Fibroblast of skin of abdomen (primary cell): ENCODE measurements around the gene PKIG.

Experiments
- DNase-seq: peaks from one replicate; pipeline ENCODE4 v3.0.0-alpha.2; 2013

Gene PKIG

DNA sequence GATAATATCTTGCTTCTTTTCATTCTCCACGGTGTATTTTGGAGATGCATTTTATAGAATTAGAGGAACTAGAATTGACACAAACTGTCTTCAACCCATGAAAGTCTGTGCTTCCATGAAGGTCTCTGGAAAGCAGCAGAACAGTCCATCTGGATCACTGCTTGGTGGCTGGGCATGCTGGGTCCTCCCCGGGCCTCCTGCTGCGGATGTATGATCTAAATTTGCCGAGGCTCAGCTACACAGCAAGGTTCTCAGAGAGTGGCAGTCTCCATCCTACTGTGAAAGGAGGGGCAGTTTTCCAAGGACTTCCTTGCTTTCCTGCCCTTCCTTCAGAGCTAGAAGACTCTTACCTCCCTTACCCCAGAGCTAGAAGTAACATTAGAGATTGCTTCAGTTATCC lies 15.1 kb downstream of the PKIG start:
- no peak for DNase-seq

DNA sequence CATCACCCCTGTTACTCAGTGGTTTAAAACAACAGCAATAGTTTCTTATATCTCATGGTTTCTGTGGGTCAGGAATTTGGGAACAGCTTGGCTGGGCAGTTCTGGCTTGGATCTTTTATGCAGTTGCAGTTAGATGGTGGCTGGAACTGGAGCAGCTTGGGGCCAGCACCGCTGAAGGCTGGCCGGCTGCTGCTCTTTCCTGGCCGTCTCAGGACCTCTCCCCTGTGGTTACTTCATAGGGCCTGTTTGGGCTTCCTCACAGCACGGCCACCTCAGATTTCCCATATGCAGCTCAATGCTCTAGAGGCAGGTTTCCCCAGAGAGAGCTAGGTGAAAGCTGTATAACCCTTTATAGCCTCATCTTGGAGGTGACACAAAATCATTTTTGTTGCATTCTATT lies 15.6 kb downstream of the PKIG start:
- no peak for DNase-seq

DNA sequence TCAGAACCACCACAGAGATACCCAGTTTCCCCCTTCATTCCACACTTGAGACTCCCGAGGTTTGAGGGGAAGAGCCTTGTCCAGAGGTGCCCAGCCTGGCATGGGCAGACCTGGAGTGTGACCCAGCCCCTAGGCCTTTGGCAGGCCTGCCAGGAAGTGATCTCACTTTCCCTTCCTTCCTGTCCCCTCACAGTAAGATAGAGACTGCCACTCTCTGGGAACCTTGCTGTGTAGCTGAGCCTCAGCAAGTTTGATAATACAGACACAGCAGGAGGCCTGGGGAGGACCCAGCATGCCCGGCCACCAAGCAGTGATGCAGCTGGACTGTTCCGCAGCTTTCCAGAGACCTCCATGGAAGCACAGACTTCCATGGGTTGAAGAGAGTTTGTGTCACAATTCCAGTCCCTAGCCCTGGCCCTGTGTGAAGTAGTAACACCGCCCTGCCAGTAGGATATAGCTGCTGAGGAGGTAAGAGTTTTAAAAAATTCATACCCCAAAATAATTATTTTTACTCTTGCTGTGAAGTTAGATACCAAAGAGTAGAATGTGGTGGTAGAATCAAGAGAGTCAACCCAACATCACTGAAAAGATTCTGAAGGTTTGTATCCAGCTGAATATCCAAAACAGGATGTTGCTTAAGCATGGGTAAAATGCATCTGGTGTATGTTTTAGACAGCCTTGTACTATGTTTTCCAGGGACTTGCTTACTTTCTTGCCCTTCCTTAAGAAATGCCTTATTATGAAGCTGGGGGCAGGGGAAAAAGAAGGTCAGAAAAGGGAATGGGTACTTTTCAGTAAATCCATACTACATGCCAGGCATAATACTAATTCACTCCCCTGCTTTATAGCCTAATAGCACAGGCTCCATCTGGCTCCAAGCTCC lies 16.3 kb downstream of the PKIG start:
- no peak for DNase-seq

DNA sequence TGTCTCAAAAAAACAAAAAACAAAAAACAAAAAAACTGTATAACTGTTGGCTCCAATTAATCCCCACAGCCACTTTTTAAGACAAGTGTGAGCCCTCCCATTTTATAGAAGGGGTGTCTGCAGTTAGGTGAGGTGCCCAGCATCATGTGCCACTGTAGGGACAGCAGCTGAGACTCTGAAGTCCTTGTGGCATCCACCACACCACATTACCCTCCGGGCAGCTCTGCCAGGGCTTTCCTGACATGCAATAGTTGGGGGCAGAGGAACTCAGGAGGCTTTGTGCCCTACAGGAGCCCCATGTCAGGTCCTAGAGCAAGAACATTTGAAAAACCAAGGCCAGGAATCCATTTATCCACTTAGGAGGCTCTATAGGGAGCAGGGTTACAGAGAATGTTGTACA lies 17.3 kb downstream of the PKIG start:
- DNase-seq, result no peak

DNA sequence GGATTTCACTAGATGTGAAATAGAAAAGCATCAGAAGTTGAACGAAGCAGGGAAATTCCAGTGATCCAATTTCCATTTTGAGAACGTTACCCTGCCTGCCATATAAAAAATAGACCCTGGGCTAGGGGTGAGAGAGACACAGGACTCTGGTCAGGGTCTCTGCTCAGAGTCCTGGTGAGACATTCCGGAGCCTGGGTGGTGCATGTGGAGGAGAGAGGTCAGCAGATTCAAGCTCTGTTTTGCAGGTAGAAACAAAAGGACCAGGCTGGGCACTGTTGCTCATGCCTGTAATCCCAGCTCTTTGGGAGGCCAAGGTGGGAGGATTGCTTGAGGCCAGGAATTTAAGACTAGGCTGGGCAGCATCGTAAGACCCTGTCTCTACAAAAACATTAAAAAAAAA lies 17.9 kb downstream of the PKIG start:
- no peak for DNase-seq

DNA sequence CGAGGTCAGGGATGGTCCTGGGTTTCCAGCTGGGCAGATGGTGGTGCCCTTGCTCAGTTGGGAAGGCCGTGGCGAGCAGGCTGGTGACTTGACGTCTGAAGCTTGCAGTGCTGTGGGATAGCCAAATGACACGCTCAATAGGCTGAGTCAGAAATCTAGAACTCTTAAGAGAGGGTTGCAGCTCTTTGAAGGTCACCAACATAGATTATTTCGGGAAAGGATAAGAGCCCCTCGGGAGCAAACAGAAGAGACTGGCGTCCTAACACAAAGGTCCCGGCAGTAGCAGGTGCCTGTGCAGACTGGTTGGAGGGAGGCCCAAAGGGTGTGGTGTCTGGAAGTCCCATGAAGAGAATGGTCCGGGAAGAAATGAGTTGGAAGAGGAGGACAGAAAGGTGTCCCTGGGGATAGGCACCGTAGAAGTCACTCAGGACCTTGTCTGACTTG lies 18.4 kb downstream of the PKIG start:
- no peak for DNase-seq

DNA sequence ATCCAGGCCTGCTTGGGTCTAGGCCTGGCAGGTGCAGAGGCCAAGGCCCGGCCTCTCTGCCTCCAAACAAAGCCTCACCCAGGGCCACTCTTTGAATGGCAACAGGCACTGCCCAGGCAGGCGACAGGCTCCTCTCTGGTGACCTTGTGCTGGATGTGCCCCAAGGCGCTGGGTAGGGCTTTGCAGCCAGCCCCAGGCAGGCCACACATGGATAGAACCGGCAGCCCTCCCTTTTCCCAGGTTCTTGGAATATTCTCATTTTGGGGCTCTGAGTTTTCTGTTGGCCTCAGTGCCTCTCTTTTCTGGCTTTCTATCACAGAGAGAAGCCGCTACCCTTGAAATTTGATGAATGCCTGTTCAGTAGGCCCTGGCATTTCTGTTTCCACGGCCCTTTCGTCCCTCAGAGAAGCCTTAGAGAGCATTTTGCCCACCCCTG lies 18.9 kb downstream of the PKIG start:
- DNase-seq, result no peak

DNA sequence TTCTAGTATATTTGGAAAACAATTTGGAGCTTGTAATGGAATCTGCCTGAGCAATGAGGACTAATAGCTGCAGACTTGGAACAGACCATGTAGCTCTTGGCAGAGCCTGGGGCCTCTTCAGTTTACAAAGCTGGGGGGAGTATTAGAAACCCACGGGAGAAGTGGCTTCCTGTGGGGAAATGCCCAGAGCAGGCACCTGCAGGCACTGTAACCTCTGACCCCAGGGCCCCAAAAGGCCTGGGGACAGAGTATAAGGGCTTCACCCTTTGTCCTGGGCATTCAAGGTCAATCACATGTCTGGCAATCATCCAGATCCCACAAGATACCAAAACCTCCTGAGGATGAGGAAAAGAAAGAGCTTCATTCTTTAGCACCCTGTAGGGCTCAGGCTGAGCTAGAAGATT lies 19.4 kb downstream of the PKIG start:
- DNase-seq, result peak; percentile 56

DNA sequence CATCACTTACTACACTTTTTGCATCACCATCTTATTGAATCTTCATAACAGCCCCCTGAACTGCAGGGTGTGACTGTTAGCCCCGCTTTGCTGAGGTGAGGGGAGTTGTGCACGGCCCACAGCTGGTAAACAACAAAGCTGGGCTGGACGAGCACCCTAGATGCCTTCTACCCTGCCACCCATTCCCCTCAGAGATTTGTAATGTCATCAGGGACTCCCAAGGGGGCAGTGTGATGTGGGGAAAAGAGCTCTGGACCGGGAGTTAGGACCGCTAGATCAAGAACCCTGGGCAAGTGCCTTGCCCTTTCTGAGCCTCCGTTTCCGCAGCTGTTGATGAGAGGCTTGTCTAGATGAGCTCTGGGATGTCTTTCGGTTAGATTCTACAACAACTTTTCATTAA lies 20.9 kb downstream of the PKIG start:
- no peak for DNase-seq

DNA sequence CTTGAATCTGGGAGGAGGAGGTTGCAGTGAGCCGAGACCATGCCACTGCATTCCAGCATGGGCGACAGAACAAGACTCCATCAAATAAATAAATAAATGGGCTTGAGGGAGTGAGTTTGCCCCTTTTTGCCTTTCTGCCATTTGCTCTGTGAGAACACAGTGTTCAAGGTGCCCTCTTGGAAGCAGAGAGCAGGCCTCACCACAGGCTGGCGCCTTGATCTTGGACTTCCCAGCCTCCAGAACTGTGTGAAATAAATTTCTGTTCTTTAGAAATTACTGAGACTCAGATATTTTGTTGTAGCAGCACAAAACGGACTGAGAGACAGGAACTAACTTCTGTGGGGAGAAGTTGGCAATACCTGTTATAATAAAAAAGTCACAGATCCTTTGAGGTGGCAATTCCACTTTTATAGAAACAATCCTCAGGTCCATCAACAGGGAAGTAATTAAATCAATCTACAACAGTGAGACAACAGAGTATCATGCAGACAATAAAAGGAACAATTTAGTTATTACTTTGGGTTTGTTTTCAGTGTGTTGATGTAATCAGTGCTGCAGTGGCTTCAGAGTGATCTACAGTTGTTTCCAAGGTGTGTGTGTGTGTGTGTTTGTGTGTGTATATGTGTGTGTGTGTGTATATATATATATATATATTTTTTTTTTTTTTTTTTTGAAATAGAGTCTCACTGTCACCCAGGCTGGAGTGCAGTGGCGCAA lies 24.5 kb downstream of the PKIG start:
- no peak for DNase-seq

DNA sequence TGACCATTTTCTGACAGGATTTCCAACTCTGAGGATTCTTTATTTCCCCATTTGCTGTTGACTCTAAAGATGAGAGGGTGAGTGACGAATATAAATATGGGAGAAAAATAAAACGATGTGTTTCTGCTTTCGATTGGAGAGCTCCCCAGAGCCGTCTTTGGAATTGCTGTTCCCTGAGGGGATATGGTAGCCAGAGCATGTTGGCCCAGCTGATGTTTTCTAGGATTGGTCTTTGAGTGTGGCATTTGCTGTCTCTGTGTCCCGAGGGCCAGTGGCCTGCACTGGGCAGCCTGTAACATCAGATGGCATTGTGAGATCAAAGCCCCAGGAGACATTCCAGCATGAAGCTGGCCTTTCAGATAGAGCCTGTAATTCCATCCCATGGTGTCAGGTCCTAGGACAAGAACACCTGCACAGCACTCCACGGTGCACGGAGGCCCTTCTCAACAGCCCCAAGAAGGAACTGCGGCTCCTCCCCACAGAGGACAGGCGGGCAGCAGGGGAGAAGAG lies 26.7 kb downstream of the PKIG start:
- DNase-seq, result no peak

DNA sequence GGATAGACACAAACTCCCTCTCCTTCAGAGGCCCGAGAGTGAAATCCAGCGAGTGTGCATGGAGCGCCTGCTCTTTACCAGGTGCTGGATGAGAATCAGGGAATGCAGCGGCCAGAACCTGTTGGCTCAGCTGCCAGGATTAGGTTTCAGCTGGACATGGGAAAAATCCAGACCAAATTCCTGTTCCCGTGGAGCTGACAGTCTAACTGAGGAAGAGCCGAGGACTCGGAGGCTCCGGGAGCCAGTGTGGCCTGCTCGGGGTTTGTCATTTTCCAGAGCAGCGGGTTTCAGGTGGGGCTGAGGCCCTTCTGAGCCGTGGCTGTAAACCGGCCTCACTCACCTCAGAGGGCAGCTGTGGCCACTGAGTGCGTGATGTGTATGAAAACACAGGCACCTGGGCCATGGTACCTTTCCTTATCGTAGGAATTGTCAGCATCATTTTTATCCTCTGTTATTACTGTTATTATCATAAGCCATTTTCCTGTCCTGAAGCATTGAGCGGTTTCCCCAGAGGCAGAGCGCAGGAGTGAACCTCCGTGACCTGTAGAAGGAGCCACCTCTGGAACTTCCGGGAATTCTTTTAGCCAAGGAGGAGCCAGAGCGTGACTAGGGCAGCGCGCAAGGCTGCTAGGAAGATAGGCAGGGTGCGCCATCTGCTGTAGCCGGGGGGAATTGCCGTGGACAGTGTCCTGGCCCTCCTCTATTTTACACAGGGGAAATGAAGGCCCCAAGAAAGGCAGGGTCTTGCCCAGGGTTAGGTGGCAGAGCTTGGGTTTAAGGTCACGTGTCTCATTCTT lies 27.3 kb downstream of the PKIG start:
- DNase-seq, result peak; percentile 82

DNA sequence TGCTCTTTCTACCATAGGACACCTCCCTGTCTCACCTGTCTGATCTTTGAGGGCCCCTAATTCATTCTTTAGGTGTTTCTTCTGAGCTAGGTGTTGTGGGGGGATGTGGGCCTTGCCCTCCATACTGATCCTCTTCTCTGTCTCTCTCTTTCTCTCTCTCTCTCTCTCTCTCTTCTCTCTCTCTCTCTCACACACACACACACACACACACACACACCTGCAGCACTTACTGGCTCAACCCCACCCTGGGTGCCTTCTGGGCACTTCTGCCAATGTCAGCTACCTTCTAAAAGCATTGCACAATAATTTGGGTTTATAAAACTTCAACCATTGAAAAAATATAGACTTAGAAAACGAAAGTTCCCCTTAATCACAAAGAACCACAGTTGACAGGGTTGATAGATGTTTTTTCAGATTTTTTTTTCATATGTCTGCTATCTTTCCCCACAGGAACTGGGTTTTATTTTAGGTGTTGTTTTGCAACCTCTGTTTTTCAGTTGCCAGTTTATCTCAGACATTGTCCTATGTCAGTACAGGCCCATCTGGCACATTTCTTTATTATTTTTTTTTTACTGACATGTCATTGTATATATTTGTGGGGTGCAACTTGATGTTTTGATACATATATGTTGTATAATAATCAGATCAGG lies 28.1 kb downstream of the PKIG start:
- no peak for DNase-seq

DNA sequence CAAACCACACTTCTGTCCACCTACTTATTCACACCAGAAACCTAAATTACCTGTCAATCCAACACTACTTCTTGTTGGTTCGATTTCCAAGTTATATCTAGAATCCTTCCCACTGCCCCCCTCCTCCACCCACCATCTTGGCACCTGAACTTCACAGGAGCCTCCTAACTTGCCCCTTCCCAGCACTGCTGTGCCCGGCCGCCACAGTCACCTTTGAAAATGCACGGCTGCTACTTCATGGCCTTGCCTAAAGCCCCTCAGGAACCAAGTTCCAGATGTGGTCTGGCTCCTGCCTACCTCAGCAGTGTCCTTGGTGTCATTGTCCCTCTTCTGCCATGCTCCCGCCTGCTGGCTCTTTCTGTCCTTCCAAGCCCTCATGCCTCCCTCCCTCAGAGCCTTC lies 31.2 kb downstream of the PKIG start:
- DNase-seq, result no peak

DNA sequence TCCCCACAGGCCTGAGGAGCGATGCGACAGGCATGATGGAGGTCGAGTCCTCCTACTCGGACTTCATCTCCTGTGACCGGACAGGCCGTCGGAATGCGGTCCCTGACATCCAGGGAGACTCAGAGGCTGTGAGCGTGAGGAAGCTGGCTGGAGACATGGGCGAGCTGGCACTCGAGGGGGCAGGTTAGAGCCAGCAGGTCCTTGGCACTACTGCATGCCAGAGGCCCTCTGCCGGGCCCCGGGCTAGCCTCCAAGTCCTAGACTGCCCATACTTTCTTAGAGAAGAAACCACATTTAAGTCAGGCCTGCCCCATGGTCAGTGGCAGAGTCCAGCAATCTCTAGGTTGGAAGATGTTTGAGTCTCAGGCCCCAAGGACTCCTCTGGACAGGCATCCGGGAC lies 32.1 kb downstream of the PKIG start:
- DNase-seq, result no peak

DNA sequence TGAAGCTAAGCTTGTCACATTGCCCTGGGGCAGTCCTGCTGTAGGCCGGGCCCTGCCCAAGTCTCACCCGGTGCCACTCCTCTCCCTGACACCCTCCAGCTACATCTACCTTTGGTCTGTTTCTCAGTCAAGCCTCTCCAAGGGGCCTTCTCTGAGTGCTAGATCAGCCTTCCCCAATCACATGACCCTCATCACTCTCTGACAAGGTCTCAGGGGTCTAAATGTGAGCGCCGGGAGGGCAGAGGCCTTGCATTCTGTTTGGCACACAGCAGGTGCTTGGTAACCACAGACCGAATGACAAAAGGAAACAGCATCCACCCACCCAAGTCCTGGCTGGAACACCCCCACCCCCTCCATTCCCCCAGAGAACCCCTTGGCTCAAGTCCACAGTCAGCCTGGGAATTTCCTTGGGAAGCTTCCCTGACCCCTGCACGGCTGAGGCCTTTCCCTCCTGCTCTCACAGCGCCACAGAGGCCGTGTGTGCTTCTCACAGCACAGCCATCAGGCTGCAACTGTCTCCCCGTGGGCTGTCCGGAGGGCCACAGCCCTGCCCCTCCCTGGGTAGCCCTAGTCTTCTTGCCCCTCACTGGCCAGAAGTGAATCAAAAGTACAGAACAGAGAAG lies 32.9 kb downstream of the PKIG start:
- DNase-seq, result no peak

DNA sequence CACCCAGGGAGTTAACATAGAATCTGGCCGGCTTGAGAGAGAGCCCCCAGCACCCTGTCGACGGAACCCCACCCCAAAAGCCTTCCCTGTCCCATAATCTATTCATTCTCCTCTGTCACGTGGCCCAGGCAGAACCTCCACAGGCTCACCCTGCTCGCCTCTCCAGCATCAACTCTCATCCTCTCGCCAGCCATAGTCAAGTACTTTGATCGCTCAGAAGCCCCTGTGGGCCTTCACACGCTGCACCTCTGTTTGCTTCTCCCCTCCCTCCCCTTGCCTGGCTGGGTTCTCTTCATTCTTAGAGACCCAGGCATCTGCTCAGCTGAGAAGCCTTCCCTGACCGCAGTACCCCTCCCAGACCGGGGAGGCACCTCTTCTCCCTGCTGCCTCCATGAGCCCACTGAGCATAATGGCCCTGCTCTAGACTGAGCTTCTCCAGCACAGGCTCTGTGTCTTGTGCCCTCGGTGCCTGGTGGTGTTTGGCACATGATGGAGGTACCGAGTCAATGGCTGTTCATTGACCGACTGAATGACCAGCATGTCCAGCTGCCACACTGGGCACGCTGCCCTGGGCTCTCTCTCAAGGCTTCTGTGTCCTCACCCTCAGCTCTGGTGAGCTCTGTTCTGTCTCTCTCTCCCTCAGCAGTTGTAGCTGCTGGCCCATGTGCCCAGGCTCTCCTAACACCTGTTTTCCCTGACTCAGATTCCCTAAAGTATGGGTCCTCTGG lies 33.7 kb downstream of the PKIG start:
- no peak for DNase-seq

DNA sequence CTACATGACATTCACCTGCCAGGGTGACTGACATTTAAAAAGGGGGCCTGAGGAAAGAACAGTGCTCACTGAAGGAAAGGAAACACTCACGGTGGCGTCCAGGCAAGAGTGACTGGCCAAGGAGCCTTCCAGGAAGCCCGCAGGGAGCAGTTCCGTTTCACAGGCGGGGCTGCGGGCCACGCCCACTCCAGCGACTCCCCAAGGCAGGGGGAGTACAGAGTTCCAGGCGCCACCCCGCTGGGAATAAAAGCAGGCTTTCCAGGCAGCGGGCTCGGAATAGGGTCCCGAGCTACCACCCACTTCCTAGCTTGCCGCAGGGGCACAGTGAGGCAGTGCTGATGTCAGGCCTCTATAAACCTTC lies 34.2 kb downstream of the PKIG start:
- DNase-seq, result no peak

DNA sequence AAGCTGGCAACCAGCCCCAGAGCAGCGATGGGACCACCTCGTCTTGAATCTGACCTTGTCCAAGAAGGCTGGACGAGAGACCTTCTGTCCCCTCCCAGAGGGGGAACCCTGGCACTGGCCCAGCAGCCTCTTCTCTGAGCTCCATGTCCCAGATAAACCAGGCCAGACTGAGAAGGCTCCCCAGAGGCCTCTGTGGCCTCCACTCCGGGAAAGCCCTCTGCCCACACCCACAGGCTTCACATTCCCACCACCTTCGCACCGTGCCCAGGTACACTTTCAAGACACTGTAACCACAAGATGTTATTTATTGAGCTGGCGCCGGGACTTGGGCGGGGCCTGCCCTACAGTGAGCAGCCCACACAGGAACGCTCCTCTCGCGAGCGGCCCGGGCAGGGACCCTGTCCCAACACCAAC lies 35.9 kb downstream of the PKIG start:
- no peak for DNase-seq

DNA sequence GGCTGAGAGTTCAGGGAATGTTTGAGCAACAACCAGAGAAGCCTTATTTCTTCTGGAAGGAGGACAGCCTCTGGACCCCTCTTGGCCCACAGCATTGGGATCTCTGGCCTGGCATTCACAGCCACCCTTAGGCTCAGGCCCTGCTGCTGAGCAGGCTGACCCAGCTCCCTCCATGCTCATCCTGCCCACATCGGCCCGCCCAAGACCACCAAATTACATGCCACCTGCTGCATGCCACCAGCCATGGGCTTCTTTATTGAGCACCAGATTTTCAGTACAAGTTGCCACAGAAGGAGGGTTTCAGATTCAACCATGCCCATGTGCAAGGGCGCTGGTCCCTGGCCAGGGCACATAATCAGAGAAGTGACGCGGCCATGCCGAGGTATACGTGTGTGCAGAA lies 36.9 kb downstream of the PKIG start:
- no peak for DNase-seq

DNA sequence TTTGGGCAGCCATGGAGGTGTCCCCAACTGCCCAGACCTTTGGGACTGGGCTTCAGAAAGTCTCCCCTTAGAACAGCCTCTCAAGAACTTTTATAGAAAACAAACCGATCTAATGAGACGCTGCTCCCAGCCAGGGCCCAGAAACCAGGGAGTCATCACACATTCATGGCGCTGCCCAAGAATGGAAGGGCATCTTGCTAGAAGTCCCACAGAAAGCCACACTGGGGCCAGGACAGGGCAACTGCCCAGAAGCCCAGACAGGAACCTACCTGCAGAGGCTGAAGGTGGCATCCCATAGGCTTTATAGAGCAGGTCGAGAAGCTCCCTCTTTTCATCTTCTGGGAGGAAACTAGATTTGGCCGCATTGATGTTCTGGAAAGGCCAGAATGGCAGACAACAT lies 37.7 kb downstream of the PKIG start:
- DNase-seq, result no peak
